ENCODE measurements around the gene MATN4. TPM values are rescaled to one million over a fixed set of nuclear protein-coding genes. Genes with fewer than 3 reads are reported as not detected.

MATN4 gene, protein sequence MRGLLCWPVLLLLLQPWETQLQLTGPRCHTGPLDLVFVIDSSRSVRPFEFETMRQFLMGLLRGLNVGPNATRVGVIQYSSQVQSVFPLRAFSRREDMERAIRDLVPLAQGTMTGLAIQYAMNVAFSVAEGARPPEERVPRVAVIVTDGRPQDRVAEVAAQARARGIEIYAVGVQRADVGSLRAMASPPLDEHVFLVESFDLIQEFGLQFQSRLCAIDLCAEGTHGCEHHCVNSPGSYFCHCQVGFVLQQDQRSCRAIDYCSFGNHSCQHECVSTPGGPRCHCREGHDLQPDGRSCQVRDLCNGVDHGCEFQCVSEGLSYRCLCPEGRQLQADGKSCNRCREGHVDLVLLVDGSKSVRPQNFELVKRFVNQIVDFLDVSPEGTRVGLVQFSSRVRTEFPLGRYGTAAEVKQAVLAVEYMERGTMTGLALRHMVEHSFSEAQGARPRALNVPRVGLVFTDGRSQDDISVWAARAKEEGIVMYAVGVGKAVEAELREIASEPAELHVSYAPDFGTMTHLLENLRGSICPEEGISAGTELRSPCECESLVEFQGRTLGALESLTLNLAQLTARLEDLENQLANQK
- total RNA-seq (2014; rRNA removed; shearing (Covaris generic)), result 0.38 TPM in 1 of 2 replicates, not detected in the other
- total RNA-seq (2022), result 0.24 TPM in 1 of 2 replicates, not detected in the other
- percentile 18 among the genes with signal in this experiment for Bru-seq, nascent RNA
- BruChase-seq, experiment 1, labeled RNA remaining after a 6-hour chase, result percentile 11 among the genes with signal in this experiment
- percentile 15 among the genes with signal in this experiment for BruChase-seq, experiment 2, labeled RNA remaining after a 2-hour chase
- long read RNA-seq, partial matches to known transcripts, result 0 of 1 reads
- long read RNA-seq, other reads (novel, unspliced or antisense), result 1 of 1 reads

DNA sequence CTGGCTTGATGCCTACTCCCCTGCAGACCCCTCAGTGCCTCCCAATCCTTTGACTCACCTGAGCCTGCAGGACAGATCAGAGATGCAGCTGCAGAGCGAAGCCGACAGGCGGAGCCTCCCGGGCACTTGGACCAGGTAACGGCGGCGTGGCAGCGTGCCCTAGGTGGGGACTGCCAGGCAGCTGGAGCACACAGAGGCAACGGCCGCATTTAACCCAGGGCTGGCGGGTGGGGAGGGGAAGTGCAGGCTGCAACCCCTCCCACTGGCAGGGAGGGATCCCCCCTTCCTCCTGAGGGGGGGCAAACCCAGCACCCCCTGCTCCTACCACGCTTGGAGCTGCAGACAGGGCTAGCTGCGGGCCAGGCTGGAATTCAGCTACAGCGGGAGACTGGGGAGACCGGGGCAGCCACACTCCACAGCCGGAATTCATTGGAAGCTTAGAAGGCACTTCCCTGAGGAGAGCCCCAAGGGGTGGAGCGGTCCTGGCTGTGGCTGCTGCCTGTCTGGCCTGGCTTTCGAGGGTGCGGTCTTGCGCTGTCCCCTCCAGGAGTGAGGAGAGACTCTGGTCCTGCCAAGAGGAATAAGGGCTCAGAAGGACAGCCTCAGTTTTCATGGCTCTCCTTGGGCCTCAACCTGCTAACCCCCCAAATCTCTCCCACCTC lies at the start of gene MATN4:
Gene MATN4 (minus strand): TSS at position 183 of the 662 bp plus-strand sequence. CDS start 2,717 bp downstream, outside the sequence.
- Histone ChIP-seq H2AFZ (ENCODE audit: low read length) (no peak within 1 kb of the TSS), H3K36me3 (ENCODE audit: insufficient read depth, low read length) (no peaks in the 10 kb centered on the region), H3K4me2 (ENCODE audit: low read length) (no peak within 1 kb of the TSS), H3K4me3 (ENCODE audit: low read depth, low read length, poor library complexity, severe bottlenecking) (no peak within 1 kb of the TSS), H3K9me3 (ENCODE audit: low read length) (no peaks in the 10 kb centered on the region), H3K4me1 (ENCODE audit: insufficient read depth, low read length, poor library complexity, severe bottlenecking) (no peaks in the 10 kb centered on the region), H3K27ac (ENCODE audit: low read depth, low read length, poor library complexity, severe bottlenecking) (no peak within 1 kb of the TSS), H4K20me1 (ENCODE audit: insufficient read depth, low read length) (no peaks in the 10 kb centered on the region), H3K79me2 (ENCODE audit: insufficient read depth, low read depth, low read length) (no peaks in the 10 kb centered on the region), H3K9me2 (ENCODE audit: insufficient read depth, low read length) (no peaks in the 10 kb centered on the region)
- no TSS peak for BruUV-seq (replicated peaks)
- DNase-seq (ENCODE audit: low spot score), result no peak
- TF ChIP-seq, protein P1, sequence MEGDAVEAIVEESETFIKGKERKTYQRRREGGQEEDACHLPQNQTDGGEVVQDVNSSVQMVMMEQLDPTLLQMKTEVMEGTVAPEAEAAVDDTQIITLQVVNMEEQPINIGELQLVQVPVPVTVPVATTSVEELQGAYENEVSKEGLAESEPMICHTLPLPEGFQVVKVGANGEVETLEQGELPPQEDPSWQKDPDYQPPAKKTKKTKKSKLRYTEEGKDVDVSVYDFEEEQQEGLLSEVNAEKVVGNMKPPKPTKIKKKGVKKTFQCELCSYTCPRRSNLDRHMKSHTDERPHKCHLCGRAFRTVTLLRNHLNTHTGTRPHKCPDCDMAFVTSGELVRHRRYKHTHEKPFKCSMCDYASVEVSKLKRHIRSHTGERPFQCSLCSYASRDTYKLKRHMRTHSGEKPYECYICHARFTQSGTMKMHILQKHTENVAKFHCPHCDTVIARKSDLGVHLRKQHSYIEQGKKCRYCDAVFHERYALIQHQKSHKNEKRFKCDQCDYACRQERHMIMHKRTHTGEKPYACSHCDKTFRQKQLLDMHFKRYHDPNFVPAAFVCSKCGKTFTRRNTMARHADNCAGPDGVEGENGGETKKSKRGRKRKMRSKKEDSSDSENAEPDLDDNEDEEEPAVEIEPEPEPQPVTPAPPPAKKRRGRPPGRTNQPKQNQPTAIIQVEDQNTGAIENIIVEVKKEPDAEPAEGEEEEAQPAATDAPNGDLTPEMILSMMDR (conservative IDR thresholded peaks at IDR 0.05; ENCODE audit: low read length), result 0 out of 2 replicates have a peak, but pooled peaks have one; percentile 12
- TF ChIP-seq EZH2phosphoT487 (IDR thresholded peaks at IDR 0.05; ENCODE audit: borderline replicate concordance, low read depth, low read length), result no peak
- ChIA-PET POLR2A (no interaction called here), CTCF (ENCODE audit: unreplicated experiment) (no interaction called here)
- intact Hi-C loops (cut with micrococcal nuclease; ENCODE audit: unreplicated experiment), result no loop called here

DNA sequence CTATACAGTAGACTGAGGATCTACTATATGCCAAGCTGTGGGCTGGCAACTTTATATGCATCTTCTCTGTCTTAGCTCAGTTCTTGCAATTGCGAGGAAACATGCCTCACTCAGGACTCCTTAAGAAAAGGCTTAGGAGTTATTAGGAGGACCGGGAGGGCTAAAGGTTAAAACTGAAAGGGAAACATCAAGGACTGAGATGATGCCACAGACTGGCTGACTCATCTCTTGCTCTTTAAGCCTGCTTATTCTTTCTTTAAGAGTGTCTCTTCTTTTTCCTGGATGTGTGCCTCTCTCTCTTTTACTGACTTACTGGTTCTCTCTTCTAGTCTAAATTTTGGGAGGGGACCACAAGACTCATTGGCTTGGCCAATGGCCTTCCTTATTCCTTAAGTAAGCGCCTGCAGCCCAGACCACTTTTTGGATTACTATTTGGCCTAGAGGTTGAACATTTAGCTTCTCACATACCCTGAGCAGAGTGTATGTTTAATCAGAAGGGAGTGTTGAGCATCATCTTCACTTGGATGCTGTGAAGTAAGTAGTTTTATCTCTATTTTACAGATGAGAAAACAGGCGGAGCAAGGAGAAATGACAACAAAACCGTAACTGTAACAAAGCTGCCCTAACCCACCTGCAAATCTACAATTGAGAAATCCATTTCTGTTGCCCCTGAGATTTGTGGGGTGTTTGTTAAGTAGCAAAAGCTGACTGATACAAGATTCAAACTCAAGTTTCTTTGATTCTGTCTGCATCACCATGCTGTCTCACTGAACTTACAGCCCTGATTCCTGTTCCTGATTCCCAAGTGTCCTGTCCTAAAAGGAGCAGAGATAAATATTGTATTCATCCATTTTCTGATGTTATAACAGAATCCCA lies 47.3 kb upstream of the MATN4 start:
- no peaks in the 10 kb centered on the region for H3K4me1 ChIP-seq (ENCODE audit: insufficient read depth, low read length, poor library complexity, severe bottlenecking)
- CTCF ChIA-PET (ENCODE audit: unreplicated experiment), result no interaction called here
- DNase-seq (ENCODE audit: low spot score), result no peak
- intact Hi-C loops (cut with micrococcal nuclease; ENCODE audit: unreplicated experiment), result no loop called here
- POLR2A ChIA-PET, result interaction anchor here (0.6 to 1.2 kb wide), 2 partner anchors 16 to 29 kb away, joined by 3 read pairs; no protein-coding TSS in a partner anchor
- no peaks in the 10 kb centered on the region for H4K20me1 ChIP-seq (ENCODE audit: insufficient read depth, low read length)
- no peaks in the 10 kb centered on the region for H3K36me3 ChIP-seq (ENCODE audit: insufficient read depth, low read length)
- H2AFZ ChIP-seq (ENCODE audit: low read length), result no peak overlapping the region
- TF ChIP-seq, protein P1 (conservative IDR thresholded peaks at IDR 0.05; ENCODE audit: low read length), result no peak
- TF ChIP-seq EZH2phosphoT487 (IDR thresholded peaks at IDR 0.05; ENCODE audit: borderline replicate concordance, low read depth, low read length), result no peak
- no peak overlapping the region for H3K4me2 ChIP-seq (ENCODE audit: low read length)
- no peak overlapping the region for H3K4me3 ChIP-seq (ENCODE audit: low read depth, low read length, poor library complexity, severe bottlenecking)
- H3K79me2 ChIP-seq (ENCODE audit: insufficient read depth, low read depth, low read length), result no peaks in the 10 kb centered on the region
- H3K9me3 ChIP-seq (ENCODE audit: low read length), result no peaks in the 10 kb centered on the region
- no TSS peak for BruUV-seq (replicated peaks)
- no peaks in the 10 kb centered on the region for H3K9me2 ChIP-seq (ENCODE audit: insufficient read depth, low read length)
- H3K27ac ChIP-seq (ENCODE audit: low read depth, low read length, poor library complexity, severe bottlenecking), result no peak overlapping the region
